CD4-positive, alpha-beta T cell (primary cell): ENCODE measurements around the gene PANK1. TPM values are rescaled to one million over a fixed set of nuclear protein-coding genes. Genes with fewer than 3 reads are reported as not detected.

Source experiments
- ATAC-seq: fragments of 200-7000 bp; cut with Tn5 transposase; one replicate; pipeline ENCODE4 v1.10.0; 2022; ENCODE audit warnings: mild to moderate bottlenecking; ENCODE audit not compliant: poor library complexity
- CTCF ChIA-PET: fragments of 350-600 bp; sonication (Branson Sonifier 250); formaldehyde crosslinking; loops from one replicate; lab custom pipeline; 2021; ENCODE audit warnings: antibody characterized with exemption, inconsistent platforms; lab: Charles Lee
- POLR2A ChIA-PET: fragments of 350-600 bp; sonication (Branson Sonifier 250); formaldehyde crosslinking; loops from one replicate; lab custom pipeline; 2021; ENCODE audit warnings: antibody characterized with exemption, inconsistent platforms; lab: Charles Lee
- DNase-seq, 14 experiments: peaks; one replicate each; pipeline ENCODE4 v3.0.0-alpha.2; 2013 to 2020; ENCODE audit warnings: mixed read lengths in 2 of 14
- H3K27ac ChIP-seq, 2 donors: one replicate each; pipeline versions ENCODE4 v1.5.1 to v1.7.0; 2013; ENCODE audit warnings: low read length in 2 of 2, low read depth in 1 of 2, mild to moderate bottlenecking in 1 of 2
- H3K27me3 ChIP-seq, 2 experiments: 1 replicate in 1 of 2; 2 replicates in 1 of 2; pipeline versions ENCODE4 v1.6.1 to v1.7.0; 2013; ENCODE audit warnings: low read length in 2 of 2, control low read depth in 1 of 2, mild to moderate bottlenecking in 1 of 2, moderate library complexity in 1 of 2; ENCODE audit not compliant: insufficient read depth in 2 of 2, control insufficient read depth in 1 of 2
- H3K36me3 ChIP-seq: one replicate; pipeline ENCODE4 v1.6.1; 2013; ENCODE audit warnings: low read length, control low read depth; ENCODE audit not compliant: insufficient read depth
- H3K4me1 ChIP-seq: one replicate; pipeline ENCODE4 v1.6.1; 2013; ENCODE audit warnings: low read length, control low read depth; ENCODE audit not compliant: insufficient read depth
- H3K4me3 ChIP-seq: one replicate; pipeline ENCODE4 v1.5.1; 2013; ENCODE audit warnings: mild to moderate bottlenecking, low read length, moderate library complexity
- H3K9me3 ChIP-seq, 2 experiments: 1 replicate in 1 of 2; 2 replicates in 1 of 2; pipeline versions ENCODE4 v1.6.1 to v1.7.0; 2013; ENCODE audit warnings: low read length in 2 of 2, mild to moderate bottlenecking in 2 of 2, control low read depth in 1 of 2, moderate library complexity in 1 of 2; ENCODE audit not compliant: control insufficient read depth in 1 of 2, insufficient read depth in 1 of 2
- H3K27ac Mint-ChIP-seq: one replicate; pipeline ENCODE4 v1.8.0; 2020; ENCODE audit warnings: mixed read lengths
- H3K27me3 Mint-ChIP-seq: one replicate; pipeline ENCODE4 v1.8.0; 2021; ENCODE audit warnings: mixed read lengths
- H3K36me3 Mint-ChIP-seq: one replicate; pipeline ENCODE4 v1.8.0; 2021; ENCODE audit warnings: low read depth, mixed read lengths
- H3K4me1 Mint-ChIP-seq: one replicate; pipeline ENCODE4 v1.8.0; 2021; ENCODE audit warnings: low read depth, mixed read lengths
- H3K4me3 Mint-ChIP-seq: one replicate; pipeline ENCODE4 v1.8.0; 2020; ENCODE audit warnings: mild to moderate bottlenecking, mixed read lengths
- H3K9me3 Mint-ChIP-seq: one replicate; pipeline ENCODE4 v1.8.0; 2020; ENCODE audit warnings: mixed read lengths
- intact Hi-C, 2 experiments: fragments of 100-400 bp; cut with DNase I in 1 of 2; cut with micrococcal nuclease in 1 of 2; formaldehyde crosslinking; loops; one replicate each; pipeline versions ENCODE4 v1.15.1 to v1.9.0; 2023 to 2025; cut with DNase I, micrococcal nuclease
- total RNA-seq, 174 experiments: library from RNA in 2 of 174; stranded (reverse) in 2 of 174; gene quantifications; one replicate each; pipeline ENCODE4 v1.2.3 and lab custom pipeline; 2021 to 2026
- TF ChIP-seq, protein P1 (sequence below): fragments of 200-600 bp; IDR thresholded peaks from one replicate; pipeline ENCODE4 v1.8.0; 2022; ENCODE audit warnings: antibody characterized with exemption, mild to moderate bottlenecking

The PANK1 gene
- total RNA-seq, 2 experiments from 2014 or later: 0.55 to 0.61 TPM

DNA sequence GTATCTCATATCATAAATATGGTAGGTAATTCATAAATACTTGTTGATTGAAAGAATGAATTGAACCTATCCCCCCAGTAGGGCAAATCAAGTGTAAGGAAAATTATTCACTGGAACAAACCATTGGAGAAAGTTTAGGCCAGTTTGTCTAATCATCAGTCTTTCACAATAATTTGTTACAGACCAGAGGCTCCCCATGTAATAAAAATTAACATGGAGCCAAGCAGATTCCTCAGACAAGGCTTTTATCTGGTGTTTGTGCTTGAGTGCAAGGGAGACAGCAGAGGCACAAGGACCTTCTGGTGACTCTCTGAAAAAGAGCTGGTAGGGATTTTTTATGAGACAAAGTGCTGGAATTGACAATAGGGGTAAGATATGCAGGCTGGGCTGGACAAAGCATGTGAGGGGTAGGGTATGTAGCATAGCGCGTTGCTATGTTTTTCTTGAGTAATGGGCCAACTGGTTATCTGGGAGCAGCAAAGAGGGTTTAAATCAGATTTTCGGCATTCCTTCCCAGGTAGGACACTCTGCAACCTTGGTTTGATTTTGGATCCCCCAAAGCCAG lies 7.8 kb upstream of the PANK1 start:
- H3K27me3 ChIP-seq: no peaks in the 10 kb centered on the region
- no peak overlapping the region for H3K4me3 ChIP-seq
- no peaks in the 10 kb centered on the region for H3K9me3 ChIP-seq
- no peaks in the 10 kb centered on the region for H3K4me1 Mint-ChIP-seq
- CTCF ChIA-PET: no interaction called here
- H3K36me3 ChIP-seq: no peaks in the 10 kb centered on the region
- H3K36me3 Mint-ChIP-seq: no peaks in the 10 kb centered on the region
- no peak for ATAC-seq
- no peaks in the 10 kb centered on the region for H3K9me3 Mint-ChIP-seq
- no peak overlapping the region for H3K4me3 Mint-ChIP-seq
- TF ChIP-seq, protein P1, sequence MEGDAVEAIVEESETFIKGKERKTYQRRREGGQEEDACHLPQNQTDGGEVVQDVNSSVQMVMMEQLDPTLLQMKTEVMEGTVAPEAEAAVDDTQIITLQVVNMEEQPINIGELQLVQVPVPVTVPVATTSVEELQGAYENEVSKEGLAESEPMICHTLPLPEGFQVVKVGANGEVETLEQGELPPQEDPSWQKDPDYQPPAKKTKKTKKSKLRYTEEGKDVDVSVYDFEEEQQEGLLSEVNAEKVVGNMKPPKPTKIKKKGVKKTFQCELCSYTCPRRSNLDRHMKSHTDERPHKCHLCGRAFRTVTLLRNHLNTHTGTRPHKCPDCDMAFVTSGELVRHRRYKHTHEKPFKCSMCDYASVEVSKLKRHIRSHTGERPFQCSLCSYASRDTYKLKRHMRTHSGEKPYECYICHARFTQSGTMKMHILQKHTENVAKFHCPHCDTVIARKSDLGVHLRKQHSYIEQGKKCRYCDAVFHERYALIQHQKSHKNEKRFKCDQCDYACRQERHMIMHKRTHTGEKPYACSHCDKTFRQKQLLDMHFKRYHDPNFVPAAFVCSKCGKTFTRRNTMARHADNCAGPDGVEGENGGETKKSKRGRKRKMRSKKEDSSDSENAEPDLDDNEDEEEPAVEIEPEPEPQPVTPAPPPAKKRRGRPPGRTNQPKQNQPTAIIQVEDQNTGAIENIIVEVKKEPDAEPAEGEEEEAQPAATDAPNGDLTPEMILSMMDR: no peak
- no peak for DNase-seq
- H3K27ac ChIP-seq: no peak overlapping the region
- POLR2A ChIA-PET: no interaction called here
- no peaks in the 10 kb centered on the region for H3K4me1 ChIP-seq
- intact Hi-C loops: no loop called here
- peaks cover 15% of the 10 kb centered on the region for H3K27me3 Mint-ChIP-seq
- no peak overlapping the region for H3K27ac Mint-ChIP-seq

DNA sequence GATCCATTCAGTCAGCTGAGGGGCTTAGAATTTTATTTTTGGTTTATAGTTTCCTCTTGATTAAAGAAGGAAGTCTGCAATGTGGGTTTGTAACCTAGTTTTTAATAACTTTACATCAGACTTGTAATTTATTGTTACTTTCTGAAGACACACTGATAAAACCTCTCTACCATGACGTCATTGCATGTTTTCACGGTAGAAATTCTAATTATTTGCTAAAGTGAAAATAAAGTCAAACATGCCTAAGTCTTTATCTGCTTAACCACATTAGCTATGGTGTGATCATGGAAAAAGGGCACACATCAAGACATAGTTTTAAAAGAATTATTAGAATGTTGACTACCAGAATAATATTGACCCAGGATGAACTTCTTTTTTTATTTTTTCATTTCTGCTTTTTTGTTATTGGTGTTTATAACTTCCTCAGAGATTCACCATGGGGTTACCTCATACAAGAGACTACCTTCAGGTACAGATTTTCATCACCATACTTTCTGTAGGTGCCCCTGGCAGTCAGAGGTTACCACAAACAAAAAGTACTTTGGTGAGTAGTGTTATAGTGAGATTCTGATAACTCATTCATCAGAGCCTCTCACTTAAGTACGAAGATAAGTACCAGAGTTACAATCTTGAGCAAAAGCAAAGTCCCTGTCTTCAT lies 7.0 kb upstream of the PANK1 start:
- Mint-ChIP-seq H3K9me3 (no peaks in the 10 kb centered on the region), H3K27ac (no peak overlapping the region), H3K4me1 (no peaks in the 10 kb centered on the region), H3K36me3 (no peaks in the 10 kb centered on the region), H3K4me3 (no peak overlapping the region), H3K27me3 (peaks cover 15% of the 10 kb centered on the region)
- TF ChIP-seq, protein P1: no peak
- no peak for ATAC-seq
- POLR2A ChIA-PET: interaction anchor here (0.6 kb wide), 1 partner anchor 65 kb away, joined by 3 read pairs; no protein-coding TSS in a partner anchor
- DNase-seq: no peak
- CTCF ChIA-PET: no interaction called here
- Histone ChIP-seq H3K27ac (no peak overlapping the region), H3K4me3 (no peak overlapping the region), H3K4me1 (no peaks in the 10 kb centered on the region), H3K36me3 (no peaks in the 10 kb centered on the region), H3K9me3 (no peaks in the 10 kb centered on the region), H3K27me3 (no peaks in the 10 kb centered on the region)
- intact Hi-C loops: no loop called here

DNA sequence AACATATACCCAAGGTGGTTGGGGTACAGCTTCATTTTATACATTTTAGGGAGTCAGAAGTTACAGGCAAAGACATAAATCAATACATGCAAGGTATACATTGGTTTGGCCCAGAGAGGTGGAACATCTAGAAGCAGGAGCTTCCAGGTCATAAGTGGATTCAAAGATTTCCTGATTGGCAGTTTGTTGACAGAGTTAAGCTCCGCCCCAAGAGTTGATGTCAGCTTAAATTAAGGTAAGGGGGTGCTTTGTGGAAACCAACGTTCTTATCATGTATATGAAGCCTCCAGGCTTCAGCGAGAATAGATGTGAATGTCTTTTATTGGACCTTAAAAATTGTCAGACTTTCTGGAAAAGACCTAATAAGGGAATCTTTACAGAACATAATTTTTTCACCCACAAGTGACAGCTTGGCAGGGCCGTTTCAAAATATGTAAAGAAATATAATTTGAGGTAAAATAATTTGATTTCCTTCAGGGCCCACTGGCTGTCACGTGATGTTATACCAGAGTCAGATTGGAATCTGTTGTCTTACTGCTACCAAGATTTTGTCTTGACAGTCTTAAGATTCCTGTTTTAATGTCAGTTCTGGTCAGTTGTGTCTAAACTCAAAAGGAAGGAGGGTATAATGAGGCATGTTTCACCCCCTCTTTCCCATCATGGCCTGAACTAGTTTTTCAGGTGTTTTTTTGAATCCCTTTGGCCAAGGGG lies 6.3 kb upstream of the PANK1 start:
- H3K4me3 ChIP-seq: no peak overlapping the region
- H3K27me3 Mint-ChIP-seq: peaks cover 15% of the 10 kb centered on the region
- intact Hi-C loops: no loop called here
- no peak overlapping the region for H3K4me3 Mint-ChIP-seq
- ChIA-PET POLR2A (no interaction called here), CTCF (no interaction called here)
- H3K27ac Mint-ChIP-seq: no peak overlapping the region
- TF ChIP-seq, protein P1: no peak
- H3K36me3 ChIP-seq: no peaks in the 10 kb centered on the region
- no peak for DNase-seq
- H3K36me3 Mint-ChIP-seq: no peaks in the 10 kb centered on the region
- no peaks in the 10 kb centered on the region for H3K4me1 Mint-ChIP-seq
- no peak overlapping the region for H3K27ac ChIP-seq
- H3K9me3 ChIP-seq: no peaks in the 10 kb centered on the region
- H3K27me3 ChIP-seq: no peaks in the 10 kb centered on the region
- no peak for ATAC-seq
- H3K9me3 Mint-ChIP-seq: no peaks in the 10 kb centered on the region
- H3K4me1 ChIP-seq: no peaks in the 10 kb centered on the region
